Glomerular endothelial cell (primary cell): ENCODE measurements around the gene RNGTT. TPM values are rescaled to one million over a fixed set of nuclear protein-coding genes. Genes with fewer than 3 reads are reported as not detected.

Experiments
- DNase-seq: peaks from one replicate; pipeline ENCODE4 v3.0.0-alpha.2; 2011; ENCODE audit warnings: low read depth, low spot score; ENCODE audit errors: extremely low read depth
- total RNA-seq: library from RNA; depleted of rRNA; stranded (reverse); fragments of >200 nt; gene quantifications from 2 replicates; pipeline ENCODE4 v1.2.3, GENCODE V29; 2015

Gene RNGTT
- total RNA-seq, 1 donor from 2014 or later = 10.3 TPM

DNA sequence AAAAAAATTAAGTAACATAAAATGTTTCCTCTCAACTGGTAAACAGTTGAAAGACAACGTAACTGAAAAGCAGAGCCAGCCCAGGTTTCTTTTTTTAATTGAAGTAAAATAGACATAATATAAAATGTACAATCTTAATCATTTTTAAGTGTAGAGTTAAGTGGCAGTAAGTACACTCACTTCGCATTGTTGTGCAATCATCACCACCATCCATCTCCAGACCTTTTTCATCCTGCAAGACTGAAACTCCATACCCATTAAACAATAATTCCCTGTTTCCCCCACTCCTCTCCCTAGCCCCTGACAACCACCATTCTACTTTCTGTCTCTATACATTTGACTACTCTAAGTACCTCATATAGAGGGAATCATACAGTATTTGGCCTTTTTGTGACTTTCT lies 395.7 kb downstream of the RNGTT start:
- DNase-seq = no peak

DNA sequence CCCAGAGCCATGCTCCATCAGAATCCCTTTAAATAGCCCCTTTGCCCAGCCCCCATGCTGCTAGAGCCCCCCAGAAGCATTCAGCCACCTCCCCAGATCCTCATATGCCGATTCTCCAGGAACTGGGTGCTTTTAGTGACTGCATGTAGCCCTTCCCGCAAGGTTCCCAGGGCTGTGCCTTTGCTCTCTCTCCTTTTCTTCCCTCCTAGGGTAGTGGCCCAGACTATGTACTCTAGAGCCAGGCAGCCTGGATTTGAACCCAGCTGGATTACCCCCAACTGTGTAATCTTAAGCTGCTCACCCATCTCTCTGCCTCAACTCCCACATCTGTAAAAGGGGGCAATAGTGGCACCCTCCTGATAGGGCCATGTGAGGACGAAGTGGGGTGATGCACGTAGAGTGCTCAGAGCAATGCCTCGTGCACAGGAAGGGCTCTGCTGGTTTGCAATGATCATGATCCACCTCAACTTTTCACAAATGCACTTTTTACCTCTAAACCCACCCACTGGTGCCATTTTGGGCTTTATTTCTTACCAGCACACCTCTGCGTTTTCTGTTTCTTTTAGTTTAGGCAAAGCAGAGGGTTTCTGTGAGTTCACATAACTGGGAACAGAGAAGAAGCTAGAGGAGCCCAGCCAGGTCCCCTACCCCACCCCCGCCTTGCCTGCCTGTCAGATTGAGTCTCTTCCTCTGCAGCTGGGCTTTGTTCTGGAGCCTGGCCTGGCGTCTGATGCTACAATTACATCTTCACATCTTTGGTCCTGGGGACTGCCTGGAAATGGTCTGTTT lies 396.5 kb downstream of the RNGTT start:
- DNase-seq = no peak

DNA sequence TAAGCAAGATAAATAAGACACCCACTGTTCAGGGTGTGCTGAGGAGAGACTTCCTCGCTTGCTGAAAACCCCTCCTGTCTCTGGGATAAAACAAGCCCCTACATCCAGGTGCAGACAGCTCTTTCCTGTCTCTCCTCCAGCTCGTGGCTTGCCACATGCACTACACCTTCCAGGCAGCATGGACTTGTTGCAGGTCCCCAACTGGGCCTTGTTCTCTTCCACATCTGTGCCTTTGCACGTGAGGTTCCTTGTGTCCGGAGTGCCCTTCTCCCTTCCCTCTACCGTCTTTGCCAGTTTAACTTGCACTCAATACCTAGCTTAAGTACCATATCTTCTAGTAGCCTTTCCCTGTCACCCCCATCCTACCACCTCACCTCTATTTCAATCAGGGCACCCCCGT lies 397.6 kb downstream of the RNGTT start:
- no peak for DNase-seq

DNA sequence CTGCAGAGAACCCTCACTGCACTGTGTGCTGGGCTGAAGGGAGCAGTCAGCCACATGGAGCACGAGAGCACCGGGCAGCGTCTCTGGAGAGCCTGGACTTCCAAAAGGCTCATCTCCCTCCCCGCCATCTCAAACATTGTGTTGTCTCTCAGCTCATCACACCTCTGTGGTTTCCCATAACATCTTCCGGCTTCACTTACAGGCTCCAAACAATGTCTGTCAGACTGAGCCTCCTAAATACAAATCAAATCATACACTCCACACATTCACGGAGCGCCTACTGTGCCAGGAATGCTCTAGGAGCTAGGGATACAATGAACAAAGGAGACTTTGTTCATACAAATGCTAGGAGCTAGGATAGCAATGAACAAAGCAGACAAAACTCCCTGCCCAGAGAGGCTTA lies 398.0 kb downstream of the RNGTT start:
- no peak for DNase-seq

DNA sequence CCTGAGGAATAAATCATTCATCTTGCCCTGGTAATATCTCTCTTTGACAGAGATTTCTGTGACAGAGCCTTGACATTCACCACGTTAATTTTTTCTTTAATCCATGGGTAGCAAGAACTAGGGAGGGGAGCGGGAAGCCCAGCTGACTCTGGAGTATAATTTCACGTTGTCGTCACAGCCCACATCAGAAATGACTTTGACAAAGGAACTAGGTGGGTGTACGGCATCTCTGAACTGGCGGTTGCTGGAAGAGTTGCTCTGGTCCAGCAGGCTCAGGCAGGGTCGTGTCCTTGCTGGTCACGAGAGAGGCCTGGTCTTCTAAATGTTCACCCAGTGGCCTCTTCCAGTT lies 400.2 kb downstream of the RNGTT start:
- no peak for DNase-seq

DNA sequence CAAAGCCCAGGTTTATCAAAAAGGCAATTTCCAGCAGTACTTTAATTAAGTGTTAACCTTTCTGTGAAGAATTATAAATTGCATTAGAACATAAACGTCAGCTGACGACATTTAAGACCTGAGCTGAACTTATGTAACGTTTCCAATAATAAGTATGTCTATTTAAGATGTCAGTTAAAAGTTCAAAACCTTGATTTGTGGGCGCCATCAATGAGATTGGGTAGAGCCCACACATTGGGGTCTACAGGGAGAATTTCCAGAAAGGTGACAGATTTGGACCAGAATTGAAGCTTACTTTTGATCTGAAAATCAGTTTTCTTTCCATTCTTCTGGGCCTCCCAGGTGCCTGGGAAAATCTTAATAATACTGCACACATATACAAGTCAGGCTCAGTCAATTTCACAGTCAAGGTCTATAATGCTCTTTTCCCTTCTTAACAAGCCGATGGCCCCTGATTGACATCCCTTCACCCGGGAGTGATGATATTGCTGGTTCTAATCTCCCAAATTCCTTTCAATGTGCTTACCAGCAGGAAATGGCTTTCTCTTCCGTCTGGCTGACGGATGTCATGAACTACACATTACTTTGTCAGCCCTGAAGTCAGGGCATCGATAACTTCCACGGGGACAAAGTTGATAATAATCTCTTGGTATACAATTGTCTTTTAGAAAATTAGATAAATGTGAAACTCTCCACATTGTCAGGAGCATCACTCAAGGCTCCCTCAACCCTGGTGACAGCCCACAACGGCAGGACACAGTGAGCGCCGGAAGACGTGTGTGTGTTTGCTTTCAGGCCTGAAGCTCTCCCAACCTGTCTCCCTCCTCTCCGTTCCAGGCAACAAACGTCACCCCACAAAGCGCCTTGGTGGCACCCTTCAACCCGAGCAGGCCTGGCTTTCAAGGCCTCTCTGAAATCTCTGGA lies 400.8 kb downstream of the RNGTT start:
- no peak for DNase-seq

DNA sequence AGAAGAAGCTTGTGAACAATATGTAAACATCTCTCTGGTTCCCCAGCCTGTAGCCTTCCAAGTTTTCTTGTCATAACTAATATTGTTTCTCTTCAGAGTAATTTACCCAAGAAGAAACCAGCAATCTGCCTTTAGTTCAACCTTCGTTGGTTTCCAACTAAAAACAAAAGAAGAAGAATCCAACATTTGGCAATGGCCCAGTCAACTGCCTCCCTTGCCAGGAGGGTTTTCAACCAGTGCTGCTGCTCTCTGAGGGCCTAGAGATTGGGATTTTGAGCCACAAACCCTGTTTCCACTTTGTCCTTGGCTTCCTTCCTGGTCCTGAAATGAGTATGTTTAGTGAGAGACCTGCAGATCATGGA lies 401.5 kb downstream of the RNGTT start:
- no peak for DNase-seq

DNA sequence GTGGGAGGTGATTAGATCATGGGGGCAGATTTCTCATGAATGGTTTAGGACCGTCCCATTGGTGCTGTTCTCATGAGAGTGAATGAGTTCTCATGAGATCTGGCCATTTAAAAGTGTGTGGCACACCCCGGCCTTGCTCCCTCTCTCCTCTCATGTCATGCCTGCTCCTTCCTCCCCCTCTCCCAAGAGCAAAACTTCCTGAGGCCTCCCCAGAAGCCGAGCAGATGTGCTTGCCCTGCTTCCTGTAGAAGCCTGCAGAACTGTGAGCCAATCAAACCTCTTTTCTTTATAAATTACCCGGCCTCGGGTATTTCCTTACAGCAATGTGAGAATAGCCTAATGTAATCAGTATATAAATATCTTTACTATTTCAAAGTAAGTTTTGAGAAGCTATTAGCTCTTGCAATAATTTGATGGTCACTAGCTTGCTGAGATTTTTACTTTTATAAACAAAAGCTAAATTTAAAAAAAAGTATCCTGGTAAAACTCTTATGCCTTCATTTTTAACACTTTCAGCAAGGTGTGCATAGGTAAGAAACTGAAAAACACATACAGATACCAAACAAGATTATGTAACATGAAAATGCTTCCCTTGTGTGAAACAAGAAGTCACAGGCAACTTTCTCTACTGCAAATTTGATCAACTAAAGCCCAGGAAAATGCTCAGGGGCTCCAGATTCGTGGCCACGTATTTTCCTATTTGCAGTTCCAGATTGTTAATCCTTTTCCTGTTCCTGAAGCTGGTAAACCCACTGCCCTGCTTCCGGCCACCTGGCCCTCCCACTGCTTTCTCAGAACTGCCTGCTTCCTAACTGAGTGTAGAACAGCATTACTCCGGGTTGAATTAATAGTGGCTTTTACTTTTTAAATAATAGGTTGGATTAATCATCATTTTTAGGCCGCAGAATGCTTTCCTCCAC lies 402.1 kb downstream of the RNGTT start:
- DNase-seq = no peak

Other genes starting within 250 kb of the RNGTT start
- gene PNRC1, start 117.1 kb upstream of the RNGTT start, total RNA-seq = 108 and 120 TPM in 2 replicates
- gene SRSF12, start 154.5 kb upstream of the RNGTT start, total RNA-seq = 0.18 and 0.44 TPM in 2 replicates
- gene PM20D2, start 182.4 kb upstream of the RNGTT start, total RNA-seq = 6.8 and 12.4 TPM in 2 replicates